ENCODE results near the gene MYO3B. TPM values are rescaled to one million over a fixed set of nuclear protein-coding genes. Genes with fewer than 3 reads are reported as not detected.

The MYO3B gene
- total and polyA plus RNA-seq, 2 donors (not counting 3 experiments of a cell fraction or from before 2014, with no cell fraction given), result 0.03 TPM; not detected in 1

DNA sequence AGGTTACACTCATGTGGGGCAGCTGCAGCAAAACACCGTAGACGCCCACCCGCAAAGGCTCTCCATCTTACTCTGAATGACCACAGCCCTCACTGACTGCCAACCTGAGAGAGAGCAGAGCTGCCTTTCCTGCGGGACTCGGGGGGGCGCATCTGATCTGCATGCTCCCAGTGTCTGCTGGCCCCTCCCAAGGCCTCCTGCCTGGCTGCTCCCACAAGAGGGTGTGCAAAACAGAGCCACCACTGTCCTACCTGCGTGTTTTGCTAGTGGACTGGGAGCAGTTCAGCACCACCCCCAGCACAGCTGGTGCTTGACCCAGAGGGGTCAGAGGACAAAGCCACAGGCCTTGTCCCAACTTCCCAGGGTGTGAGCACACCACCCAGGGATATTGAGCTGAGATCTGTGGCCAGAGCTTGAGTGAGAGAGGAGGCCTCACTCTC lies 76.4 kb downstream of the MYO3B start:
- Histone ChIP-seq H3K9me1 (replicated peaks; ENCODE audit: control insufficient read depth, extremely low read depth, insufficient read depth, low read length) (no peaks in the 10 kb centered on the region), H3K9me3 (replicated peaks; ENCODE audit: control insufficient read depth, insufficient read depth, low read length) (no peaks in the 10 kb centered on the region), H3K9ac (replicated peaks; ENCODE audit: extremely low read depth, insufficient read depth, low read length) (no peak overlapping the region), H3K36me3 (ENCODE audit: control insufficient read depth in 2 of 2, extremely low read depth in 1 of 2, insufficient read depth in 2 of 2, low read length in 2 of 2) (no peaks in the 10 kb centered on the region), H3K4me3 (replicated peaks in 1 of 3; ENCODE audit: insufficient read depth in 1 of 3, low read depth in 1 of 3, low read length in 3 of 3) (no peak overlapping the region), H2AFZ (ENCODE audit: low read depth, low read length) (no peak overlapping the region), H3K79me2 (ENCODE audit: control insufficient read depth, insufficient read depth, low read length) (no peaks in the 10 kb centered on the region), H3K4me2 (ENCODE audit: insufficient read depth, low read length) (no peak overlapping the region), H3K27me3 (ENCODE audit: control insufficient read depth in 2 of 2, insufficient read depth in 2 of 2, low read length in 2 of 2) (peaks cover 0 to 8% of the 10 kb centered on the region in 2 experiments), H3K4me1 (ENCODE audit: control insufficient read depth, extremely low read depth, insufficient read depth, low read length) (no peaks in the 10 kb centered on the region), H4K20me1 (replicated peaks; ENCODE audit: control insufficient read depth, extremely low read depth, insufficient read depth, low read length) (no peaks in the 10 kb centered on the region), H3K27ac (ENCODE audit: insufficient read depth, low read depth, low read length) (no peak overlapping the region)
- DNase-seq (ENCODE audit: low read depth, low spot score), result no peak
- no TSS peak for BruUV-seq (replicated peaks)
- no peak for FAIRE-seq
- intact Hi-C loops (cut with micrococcal nuclease), result no loop called here
- POLR2A ChIA-PET, result no interaction called here
- TF ChIP-seq POLR2AphosphoS5 (IDR thresholded peaks at IDR 0.05; ENCODE audit: insufficient read depth, low read depth, low read length) (no peak), FOS (IDR thresholded peaks at IDR 0.05; ENCODE audit: borderline replicate concordance, insufficient read depth, low read length) (no peak), JUN (IDR thresholded peaks at IDR 0.05; ENCODE audit: borderline replicate concordance, insufficient read depth, insufficient read length, low read depth) (no peak)
- TF ChIP-seq, protein P1, sequence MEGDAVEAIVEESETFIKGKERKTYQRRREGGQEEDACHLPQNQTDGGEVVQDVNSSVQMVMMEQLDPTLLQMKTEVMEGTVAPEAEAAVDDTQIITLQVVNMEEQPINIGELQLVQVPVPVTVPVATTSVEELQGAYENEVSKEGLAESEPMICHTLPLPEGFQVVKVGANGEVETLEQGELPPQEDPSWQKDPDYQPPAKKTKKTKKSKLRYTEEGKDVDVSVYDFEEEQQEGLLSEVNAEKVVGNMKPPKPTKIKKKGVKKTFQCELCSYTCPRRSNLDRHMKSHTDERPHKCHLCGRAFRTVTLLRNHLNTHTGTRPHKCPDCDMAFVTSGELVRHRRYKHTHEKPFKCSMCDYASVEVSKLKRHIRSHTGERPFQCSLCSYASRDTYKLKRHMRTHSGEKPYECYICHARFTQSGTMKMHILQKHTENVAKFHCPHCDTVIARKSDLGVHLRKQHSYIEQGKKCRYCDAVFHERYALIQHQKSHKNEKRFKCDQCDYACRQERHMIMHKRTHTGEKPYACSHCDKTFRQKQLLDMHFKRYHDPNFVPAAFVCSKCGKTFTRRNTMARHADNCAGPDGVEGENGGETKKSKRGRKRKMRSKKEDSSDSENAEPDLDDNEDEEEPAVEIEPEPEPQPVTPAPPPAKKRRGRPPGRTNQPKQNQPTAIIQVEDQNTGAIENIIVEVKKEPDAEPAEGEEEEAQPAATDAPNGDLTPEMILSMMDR (IDR thresholded peaks at IDR 0.05; ENCODE audit: extremely low read depth in 1 of 2, insufficient read depth in 1 of 2, low read depth in 1 of 2, low read length in 2 of 2), result no peak
- CTCF ChIA-PET, result interaction anchor here (1.1 to 1.5 kb wide), 2 partner anchors 19 to 107 kb away, joined by 3 to 5 read pairs; no protein-coding TSS in a partner anchor
- dilution Hi-C loops (cut with MboI; ENCODE audit: extremely low pct_ligation_motif_present, low sequenced_read_pairs), result no loop called here

DNA sequence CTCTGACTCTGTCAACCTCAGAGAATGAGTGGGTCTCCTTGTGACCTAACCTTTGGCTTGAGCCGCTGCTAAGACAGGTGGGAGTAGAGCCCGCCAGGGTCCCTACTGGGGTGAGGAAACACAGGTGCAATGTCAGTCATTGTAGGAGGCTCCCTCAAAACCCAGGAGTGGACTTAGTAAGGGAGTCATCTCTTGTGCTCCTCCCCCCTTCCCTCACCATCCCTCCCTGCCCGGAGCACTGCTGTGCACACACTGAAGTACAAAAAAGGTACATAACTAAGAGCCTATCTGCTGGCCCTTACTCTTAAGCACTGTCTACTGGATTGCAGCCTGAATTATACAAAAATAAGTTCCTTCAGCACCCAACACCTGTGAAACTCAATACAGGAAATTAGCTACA lies 77.2 kb downstream of the MYO3B start:
- Histone ChIP-seq H3K4me3 (replicated peaks in 1 of 3; ENCODE audit: insufficient read depth in 1 of 3, low read depth in 1 of 3, low read length in 3 of 3) (no peak overlapping the region), H3K9me3 (replicated peaks; ENCODE audit: control insufficient read depth, insufficient read depth, low read length) (no peaks in the 10 kb centered on the region), H3K4me2 (ENCODE audit: insufficient read depth, low read length) (no peak overlapping the region), H3K9me1 (replicated peaks; ENCODE audit: control insufficient read depth, extremely low read depth, insufficient read depth, low read length) (no peaks in the 10 kb centered on the region), H3K4me1 (ENCODE audit: control insufficient read depth, extremely low read depth, insufficient read depth, low read length) (no peaks in the 10 kb centered on the region), H4K20me1 (replicated peaks; ENCODE audit: control insufficient read depth, extremely low read depth, insufficient read depth, low read length) (no peaks in the 10 kb centered on the region), H3K79me2 (ENCODE audit: control insufficient read depth, insufficient read depth, low read length) (no peaks in the 10 kb centered on the region), H3K9ac (replicated peaks; ENCODE audit: extremely low read depth, insufficient read depth, low read length) (no peak overlapping the region), H3K27me3 (ENCODE audit: control insufficient read depth in 2 of 2, insufficient read depth in 2 of 2, low read length in 2 of 2) (peaks cover 0 to 8% of the 10 kb centered on the region in 2 experiments), H3K36me3 (ENCODE audit: control insufficient read depth in 2 of 2, extremely low read depth in 1 of 2, insufficient read depth in 2 of 2, low read length in 2 of 2) (no peaks in the 10 kb centered on the region), H2AFZ (ENCODE audit: low read depth, low read length) (no peak overlapping the region), H3K27ac (ENCODE audit: insufficient read depth, low read depth, low read length) (no peak overlapping the region)
- dilution Hi-C loops (cut with MboI; ENCODE audit: extremely low pct_ligation_motif_present, low sequenced_read_pairs), result no loop called here
- BruUV-seq (replicated peaks), result no TSS peak
- FAIRE-seq (no peak), DNase-seq (ENCODE audit: low read depth, low spot score) (no peak)
- ChIA-PET POLR2A (no interaction called here), CTCF (no interaction called here)
- TF ChIP-seq FOS (IDR thresholded peaks at IDR 0.05; ENCODE audit: borderline replicate concordance, insufficient read depth, low read length), result no peak
- TF ChIP-seq POLR2A (IDR thresholded peaks at IDR 0.05; ENCODE audit: low read depth, low read length), result no peak
- TF ChIP-seq EZH2 (IDR thresholded peaks at IDR 0.05; ENCODE audit: borderline replicate concordance, low read depth, low read length, severe bottlenecking), result no peak
- TF ChIP-seq, protein P2, sequence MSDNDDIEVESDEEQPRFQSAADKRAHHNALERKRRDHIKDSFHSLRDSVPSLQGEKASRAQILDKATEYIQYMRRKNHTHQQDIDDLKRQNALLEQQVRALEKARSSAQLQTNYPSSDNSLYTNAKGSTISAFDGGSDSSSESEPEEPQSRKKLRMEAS (IDR thresholded peaks at IDR 0.05; ENCODE audit: insufficient read depth, insufficient read length), result no peak
- TF ChIP-seq, protein P1 (IDR thresholded peaks at IDR 0.05; ENCODE audit: extremely low read depth in 1 of 2, insufficient read depth in 1 of 2, low read depth in 1 of 2, low read length in 2 of 2), result no peak
- no peak for TF ChIP-seq POLR2AphosphoS5 (IDR thresholded peaks at IDR 0.05; ENCODE audit: insufficient read depth, low read depth, low read length)
- TF ChIP-seq MYC (IDR thresholded peaks at IDR 0.05; ENCODE audit: low read depth, low read length), result no peak
- TF ChIP-seq GATA2 (IDR thresholded peaks at IDR 0.05; ENCODE audit: insufficient read depth, insufficient read length, low read depth, low read length), result no peak
- no peak for TF ChIP-seq JUN (IDR thresholded peaks at IDR 0.05; ENCODE audit: borderline replicate concordance, insufficient read depth, insufficient read length, low read depth)
- intact Hi-C loops (cut with micrococcal nuclease), result no loop called here
